ENCODE data around the gene IGSF9.

- TF ChIP-seq, protein P1, sequence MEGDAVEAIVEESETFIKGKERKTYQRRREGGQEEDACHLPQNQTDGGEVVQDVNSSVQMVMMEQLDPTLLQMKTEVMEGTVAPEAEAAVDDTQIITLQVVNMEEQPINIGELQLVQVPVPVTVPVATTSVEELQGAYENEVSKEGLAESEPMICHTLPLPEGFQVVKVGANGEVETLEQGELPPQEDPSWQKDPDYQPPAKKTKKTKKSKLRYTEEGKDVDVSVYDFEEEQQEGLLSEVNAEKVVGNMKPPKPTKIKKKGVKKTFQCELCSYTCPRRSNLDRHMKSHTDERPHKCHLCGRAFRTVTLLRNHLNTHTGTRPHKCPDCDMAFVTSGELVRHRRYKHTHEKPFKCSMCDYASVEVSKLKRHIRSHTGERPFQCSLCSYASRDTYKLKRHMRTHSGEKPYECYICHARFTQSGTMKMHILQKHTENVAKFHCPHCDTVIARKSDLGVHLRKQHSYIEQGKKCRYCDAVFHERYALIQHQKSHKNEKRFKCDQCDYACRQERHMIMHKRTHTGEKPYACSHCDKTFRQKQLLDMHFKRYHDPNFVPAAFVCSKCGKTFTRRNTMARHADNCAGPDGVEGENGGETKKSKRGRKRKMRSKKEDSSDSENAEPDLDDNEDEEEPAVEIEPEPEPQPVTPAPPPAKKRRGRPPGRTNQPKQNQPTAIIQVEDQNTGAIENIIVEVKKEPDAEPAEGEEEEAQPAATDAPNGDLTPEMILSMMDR (IDR thresholded peaks at IDR 0.05; ENCODE audit: low read length): no peak
- no peak for TF ChIP-seq EZH2phosphoT487 (IDR thresholded peaks at IDR 0.05; ENCODE audit: low read length)
Observed at GRCh38 chr1:159944623-159945455, 574 bp downstream of the IGSF9 start.

Data from MM.1S (cell line).